ENCODE data around the gene LRRC31.

Gene LRRC31

DNA sequence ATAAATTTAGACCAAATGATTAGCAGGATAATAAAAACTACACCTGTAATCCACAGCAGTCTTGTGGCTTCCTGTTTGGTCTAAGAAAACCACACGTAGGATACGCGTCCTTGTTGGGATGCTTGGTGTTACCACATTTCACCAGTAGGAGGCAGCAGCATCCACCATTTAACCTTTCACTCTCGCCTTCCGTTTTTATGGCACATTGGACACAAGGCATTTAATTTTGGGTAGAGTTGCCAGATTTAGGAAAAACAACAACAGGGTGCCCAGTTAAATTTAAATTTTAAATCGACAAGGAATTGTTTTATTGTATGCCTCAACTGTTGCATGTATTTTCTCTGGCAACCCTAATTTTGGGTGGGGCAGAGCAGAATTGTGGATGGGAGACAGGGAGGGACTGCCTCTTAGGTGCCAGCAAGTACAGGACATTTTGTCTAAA lies 6.3 kb downstream of the LRRC31 start:
- peak; percentile 71 for DNase-seq (ENCODE audit: low spot score)

- no peak for DNase-seq (ENCODE audit: low spot score)
Observed at GRCh38 chr3:169861871-169862270, 7.9 kb downstream of the LRRC31 start.

DNA sequence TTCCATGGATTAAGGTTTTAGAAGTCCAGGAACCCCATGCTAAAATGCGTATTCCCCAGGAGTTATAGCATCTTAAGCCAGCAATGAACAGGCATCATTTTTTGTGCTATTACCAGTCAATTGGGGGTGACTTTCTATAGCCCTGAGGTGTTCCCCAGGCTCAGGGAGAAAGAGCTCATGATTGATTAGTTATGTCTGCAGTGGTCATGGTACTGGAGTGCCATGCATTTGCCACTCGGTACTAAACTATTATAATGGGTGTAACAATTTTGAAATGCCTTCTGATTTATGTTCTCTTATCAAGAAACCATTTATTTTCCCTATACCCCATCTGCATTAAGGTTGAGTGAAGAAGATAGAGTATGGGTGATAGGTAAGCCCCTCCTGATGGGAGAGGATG lies 11.9 kb downstream of the LRRC31 start:
- DNase-seq (ENCODE audit: low spot score), result no peak

GRCh38 chr3:169855514-169855913 lies 14.2 kb downstream of the LRRC31 start:
- DNase-seq (ENCODE audit: low spot score), result no peak

- DNase-seq (ENCODE audit: low spot score), result no peak
Observed at GRCh38 chr3:169850618-169851017, 19.1 kb downstream of the LRRC31 start.

- DNase-seq (ENCODE audit: low spot score), result no peak
Observed at GRCh38 chr3:169848741-169849140, 21.0 kb downstream of the LRRC31 start.

DNA sequence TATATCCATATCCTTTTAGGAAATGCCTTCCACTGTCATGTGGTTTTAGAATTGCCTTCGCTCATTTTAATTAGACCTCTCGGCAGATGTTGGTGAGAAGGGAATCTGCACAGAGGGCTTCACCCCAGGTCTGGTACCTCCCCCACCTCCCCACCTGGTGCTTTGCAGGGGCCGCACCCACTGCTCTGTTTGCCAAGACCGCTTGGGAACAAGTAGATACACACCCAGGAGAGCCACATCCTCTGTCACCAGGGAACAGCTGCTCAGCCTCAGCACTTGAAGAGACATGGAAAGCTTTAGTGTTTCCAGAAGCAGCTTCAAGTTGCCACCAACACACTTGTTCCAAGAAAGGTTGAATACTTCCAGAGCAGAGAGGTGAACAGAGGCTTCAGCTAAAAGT lies 21.8 kb downstream of the LRRC31 start:
- DNase-seq (ENCODE audit: low spot score), result no peak

DNA sequence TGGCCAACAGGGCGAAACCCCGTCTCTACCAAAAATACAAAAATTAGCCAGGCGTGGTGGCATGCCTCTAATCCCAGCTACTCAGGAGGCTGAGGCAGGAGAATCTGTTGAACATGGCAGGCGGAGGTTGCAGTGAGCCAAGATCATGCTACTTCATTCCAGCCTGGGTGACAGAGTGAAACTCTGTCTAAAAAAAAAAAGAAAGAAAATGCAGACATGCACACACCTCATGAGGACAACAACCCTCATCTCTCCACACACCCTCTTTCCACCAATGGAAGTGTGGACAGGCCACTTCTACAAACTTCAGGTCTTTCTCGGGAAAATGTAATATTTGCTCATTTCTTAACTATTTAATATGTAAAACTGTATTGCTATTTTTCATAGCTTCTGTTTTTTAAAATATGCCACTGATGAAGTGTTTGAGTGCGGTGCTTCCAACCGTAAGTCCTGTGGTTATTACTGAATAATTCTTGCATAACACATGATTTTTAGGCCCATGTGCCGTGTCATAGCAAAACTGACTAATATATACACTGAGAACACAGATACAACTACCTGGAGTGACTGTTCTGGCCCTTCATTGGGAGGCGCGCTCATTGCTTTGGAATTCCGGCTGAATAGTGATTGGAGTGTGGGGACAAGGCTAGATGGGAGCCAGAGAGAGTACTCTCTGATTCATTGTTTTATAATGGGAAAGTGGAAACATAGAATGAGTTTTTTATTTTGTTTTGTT lies 23.1 kb downstream of the LRRC31 start:
- DNase-seq (ENCODE audit: low spot score), result no peak

- DNase-seq (ENCODE audit: low spot score), result no peak
Observed at GRCh38 chr3:169842960-169843359, 26.8 kb downstream of the LRRC31 start.

GRCh38 chr3:169841171-169841570 lies 28.6 kb downstream of the LRRC31 start:
- DNase-seq (ENCODE audit: low spot score), result no peak

DNA sequence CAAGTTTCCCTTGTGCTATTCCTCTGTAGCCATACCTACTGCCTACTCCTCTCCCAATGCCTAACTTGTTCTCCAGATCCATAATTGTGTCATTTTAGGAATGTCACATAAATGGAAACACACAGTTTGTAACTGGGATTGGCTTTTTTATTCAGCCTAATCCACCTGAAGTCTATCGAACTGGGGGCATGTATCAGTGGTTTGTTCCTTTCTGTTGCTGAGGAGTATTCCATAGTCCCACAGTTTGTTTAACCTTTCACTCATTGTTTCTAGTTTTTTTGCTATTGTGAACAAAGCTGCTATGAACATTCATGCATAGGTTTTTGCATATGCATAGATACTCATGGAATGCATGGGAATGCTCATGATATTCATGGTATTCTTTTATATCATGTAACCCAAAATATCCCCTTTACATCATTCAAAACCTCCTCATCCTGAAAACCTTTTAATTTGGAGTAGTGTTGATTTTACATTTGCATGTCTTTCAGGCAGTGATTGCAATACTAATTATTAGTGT lies 31.2 kb downstream of the LRRC31 start:
- no peak for DNase-seq (ENCODE audit: low spot score)

GRCh38 chr3:169836942-169837275 lies 32.8 kb downstream of the LRRC31 start:
- no peak for DNase-seq (ENCODE audit: low spot score)

DNA sequence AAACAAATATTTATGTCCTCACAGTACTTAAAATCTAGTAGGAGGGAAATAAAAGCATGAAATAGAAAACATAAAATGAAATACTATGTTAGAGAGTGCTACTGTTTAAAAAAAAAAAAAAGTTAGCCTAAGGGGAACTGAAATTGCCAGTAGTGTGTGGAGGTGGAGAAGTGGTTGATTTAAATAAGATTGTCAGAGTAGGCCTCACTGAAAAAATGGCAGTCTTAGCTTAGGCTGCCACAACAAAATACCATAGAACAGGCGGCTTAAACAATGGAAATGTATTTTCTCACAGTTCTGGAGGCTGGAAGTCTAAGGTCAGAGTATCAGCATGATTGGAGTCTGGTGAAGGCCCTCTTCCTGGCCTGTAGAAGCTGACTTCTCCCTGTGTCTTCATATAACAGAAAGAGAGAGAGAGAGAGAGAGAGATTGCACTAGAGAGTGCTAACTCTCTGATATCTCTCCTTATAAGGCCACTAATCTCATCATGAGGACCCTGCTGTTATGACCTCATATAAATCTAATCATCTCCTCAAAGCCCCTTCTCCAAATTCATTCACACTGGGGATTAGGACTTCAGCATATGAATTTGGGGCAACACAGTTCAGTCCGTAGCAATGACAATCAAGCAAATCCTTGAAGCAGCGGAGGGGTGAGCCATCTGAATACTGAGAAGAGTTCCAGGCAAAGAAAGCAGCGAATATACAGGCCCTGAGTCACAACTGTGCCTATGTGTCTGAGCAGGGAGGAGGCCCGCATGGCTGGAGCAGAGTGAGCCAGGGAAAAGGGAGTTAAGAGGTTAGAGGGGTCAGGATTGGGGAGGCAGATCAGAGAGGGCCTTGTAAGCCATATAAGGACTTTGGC lies 33.4 kb downstream of the LRRC31 start:
- DNase-seq (ENCODE audit: low spot score), result no peak

DNA sequence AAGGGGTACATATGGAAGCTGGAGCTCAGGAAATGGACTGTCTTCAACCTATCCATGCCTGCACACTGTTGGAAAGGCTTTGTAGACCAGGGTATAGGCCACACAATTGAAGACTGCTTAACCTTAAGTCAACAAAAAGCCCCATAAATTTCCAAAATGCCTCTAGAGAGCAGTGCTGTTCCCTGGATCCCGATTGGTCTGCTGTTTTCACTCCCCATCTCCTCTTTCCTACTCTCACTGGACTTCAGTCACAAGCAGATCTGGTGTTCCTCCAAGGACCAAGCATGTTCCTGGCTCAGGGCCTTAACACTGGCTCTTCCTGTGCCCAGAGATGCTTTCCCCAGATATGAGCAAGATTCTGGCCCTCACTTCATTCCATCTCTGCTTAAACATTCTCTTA lies 34.2 kb downstream of the LRRC31 start:
- no peak for DNase-seq (ENCODE audit: low spot score)

DNA sequence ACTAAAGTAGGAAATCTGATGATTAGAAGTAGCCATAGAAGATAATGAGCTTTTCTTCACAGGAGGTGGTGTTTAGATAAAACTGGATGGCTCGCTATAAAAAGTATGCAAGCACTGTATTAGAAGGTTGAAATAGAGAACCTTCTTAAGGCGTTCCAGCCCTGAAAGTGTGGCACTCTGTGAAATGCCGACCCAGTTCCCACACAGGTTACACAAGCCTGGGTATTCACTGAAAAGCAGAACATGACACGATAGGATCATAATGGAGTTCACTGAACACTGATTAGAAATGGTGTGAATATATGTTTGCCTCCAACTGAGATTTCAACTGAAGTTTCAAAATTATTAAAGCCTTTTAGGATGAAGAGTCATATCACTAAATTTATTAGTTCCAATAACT lies 42.0 kb downstream of the LRRC31 start:
- DNase-seq (ENCODE audit: low spot score), result no peak

DNA sequence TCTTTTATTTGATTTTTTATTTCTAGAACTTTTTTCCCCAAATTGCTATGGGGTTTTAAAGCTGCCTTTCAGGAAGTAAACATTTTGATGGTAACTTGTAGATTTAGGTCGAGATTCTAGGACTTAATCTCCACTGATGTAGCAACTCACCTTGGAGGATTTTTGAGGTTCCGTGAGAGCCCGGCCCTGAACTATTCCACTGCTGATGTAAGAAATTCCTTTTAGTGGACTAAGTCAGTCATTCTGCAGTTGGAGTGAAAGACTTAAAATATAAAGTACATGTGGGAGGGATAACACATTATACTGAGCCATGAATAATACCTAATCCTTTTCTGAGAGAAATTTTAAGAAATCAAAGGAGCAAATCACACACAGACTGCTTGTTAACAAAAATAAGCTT lies 44.4 kb downstream of the LRRC31 start:
- DNase-seq (ENCODE audit: low spot score), result no peak

DNA sequence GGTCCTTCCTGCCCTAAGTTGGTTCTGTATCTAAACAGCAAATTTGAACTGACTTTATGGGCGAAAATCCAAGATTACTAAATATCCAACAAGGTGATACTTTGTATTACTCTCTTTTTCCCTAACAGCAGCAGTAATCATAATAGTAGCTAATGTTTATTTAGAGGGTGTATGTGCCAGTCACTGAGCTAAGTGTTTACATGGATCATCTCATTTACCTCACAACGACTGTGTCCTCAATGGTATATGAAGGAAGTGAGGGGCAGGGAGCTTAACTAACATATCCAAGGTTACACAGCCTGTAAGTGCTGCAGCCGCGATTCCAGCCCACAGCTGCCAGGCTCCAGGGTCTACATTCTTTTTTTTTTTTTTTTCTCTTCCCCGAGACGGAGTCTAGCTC lies 46.8 kb downstream of the LRRC31 start:
- no peak for DNase-seq (ENCODE audit: low spot score)

DNA sequence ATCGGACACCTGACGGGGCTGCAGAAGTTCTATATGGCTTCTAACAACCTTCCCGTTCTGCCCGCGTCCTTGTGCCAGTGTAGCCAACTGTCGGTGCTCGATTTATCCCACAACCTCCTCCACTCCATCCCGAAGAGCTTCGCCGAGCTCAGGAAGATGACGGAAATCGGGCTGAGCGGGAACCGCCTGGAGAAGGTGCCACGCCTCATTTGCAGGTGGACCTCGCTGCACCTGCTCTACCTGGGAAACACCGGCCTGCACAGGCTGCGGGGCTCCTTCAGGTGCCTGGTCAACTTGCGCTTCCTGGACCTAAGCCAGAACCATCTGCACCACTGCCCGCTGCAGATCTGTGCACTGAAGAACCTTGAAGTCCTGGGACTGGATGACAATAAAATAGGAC lies 47.2 kb downstream of the LRRC31 start:
- DNase-seq (ENCODE audit: low spot score), result no peak

DNA sequence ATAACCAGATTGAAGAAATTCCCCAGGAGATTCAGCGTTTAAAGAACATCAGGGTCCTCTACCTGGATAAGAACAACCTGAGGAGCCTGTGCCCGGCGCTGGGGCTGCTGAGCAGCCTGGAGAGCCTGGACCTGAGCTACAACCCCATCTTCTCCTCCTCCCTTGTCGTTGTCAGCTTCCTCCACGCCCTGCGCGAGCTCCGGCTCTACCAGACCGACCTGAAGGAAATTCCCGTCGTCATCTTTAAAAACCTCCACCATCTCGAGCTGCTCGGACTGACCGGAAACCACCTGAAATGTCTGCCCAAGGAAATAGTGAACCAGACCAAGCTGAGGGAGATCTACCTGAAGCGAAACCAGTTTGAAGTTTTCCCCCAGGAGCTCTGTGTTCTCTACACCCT lies 47.6 kb downstream of the LRRC31 start:
- no peak for DNase-seq (ENCODE audit: low spot score)

- no peak for DNase-seq (ENCODE audit: low spot score)
Observed at GRCh38 chr3:169818316-169818715, 51.4 kb downstream of the LRRC31 start.

DNA sequence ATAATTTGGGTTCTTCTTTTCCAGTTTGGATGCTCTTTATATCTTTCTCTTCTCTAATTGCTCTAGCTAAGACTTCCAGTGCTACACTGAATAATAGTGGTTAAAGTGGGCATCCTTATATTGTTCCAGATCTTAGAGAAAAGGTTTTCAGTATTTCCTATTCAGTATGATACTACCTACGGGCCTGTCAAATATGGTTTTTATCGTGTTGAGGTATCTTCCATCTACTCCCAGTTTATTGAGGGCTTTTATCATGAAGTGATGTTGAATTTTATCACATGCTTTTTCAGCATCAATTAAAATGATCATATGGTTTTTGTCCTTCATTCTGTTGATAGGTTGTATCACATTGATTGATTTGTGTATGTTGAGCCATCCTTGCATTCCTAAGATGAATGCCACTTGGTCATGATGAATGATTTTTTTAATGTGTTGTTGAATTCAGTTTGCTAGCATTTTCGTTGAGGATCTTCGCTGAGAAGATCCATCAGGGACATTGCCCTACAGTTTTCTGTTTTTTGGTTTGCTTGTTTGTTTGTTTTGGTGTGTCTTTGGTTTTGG lies 54.1 kb downstream of the LRRC31 start:
- no peak for DNase-seq (ENCODE audit: low spot score)

DNA sequence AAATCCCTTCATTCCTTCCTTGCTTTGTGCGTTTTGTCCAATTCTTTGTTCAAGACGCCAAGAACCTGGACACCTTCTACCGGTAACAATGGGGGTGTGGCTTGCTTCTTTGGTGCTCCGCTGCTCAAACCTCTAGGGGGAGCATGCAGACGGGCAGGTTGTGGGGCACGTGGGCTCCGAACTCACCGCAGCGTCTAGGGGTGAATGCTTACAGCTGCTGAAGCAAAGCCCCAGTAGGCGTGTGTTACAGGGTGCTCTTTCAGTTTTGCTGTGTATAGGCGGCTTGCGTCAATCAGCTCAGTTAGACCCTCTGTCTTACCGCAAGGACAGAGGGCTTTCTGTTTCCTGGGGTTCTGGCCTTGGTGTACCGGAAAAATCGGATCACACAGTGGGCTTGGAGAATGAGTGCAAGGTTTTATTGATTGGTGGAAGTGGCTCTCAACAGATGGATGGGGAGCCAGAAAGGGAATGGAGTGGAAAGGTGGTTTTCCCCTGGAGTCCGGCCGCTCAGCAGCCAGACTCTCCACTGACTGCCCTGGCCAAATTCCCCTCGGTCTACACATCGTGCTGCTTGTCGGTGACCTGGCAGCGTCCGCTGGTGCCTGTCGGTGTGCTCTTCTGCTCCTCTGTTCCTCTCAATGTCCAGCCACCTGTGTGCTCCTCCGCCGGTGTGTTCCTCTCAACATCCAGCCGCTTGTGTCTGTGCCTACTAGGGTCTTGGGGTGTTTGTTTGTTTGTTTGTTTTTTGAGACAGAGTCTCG lies 55.8 kb downstream of the LRRC31 start:
- no peak for DNase-seq (ENCODE audit: low spot score)
